NCI-H2081 (cell line): Measurements from ENCODE around the gene CERT1.
"Not testable (repeated sequence)": the region's sequence is repeated elsewhere in the genome, so short reads cannot be mapped to it uniquely, and the experiment has no call there.

Experiments used
- DNase-seq, 2 experiments: peaks; one replicate each; lab custom pipeline; 2025; lab: John Stamatoyannopoulos, UW

Gene CERT1, protein sequence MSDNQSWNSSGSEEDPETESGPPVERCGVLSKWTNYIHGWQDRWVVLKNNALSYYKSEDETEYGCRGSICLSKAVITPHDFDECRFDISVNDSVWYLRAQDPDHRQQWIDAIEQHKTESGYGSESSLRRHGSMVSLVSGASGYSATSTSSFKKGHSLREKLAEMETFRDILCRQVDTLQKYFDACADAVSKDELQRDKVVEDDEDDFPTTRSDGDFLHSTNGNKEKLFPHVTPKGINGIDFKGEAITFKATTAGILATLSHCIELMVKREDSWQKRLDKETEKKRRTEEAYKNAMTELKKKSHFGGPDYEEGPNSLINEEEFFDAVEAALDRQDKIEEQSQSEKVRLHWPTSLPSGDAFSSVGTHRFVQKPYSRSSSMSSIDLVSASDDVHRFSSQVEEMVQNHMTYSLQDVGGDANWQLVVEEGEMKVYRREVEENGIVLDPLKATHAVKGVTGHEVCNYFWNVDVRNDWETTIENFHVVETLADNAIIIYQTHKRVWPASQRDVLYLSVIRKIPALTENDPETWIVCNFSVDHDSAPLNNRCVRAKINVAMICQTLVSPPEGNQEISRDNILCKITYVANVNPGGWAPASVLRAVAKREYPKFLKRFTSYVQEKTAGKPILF

GRCh38 chr5:75511435-75512382, at the start of gene CERT1, which contains the start of gene POLK:
TSS of gene CERT1 (minus strand) at chr5:75511629. CDS start at chr5:75511207, 422 bp downstream.
TSS of gene POLK (plus strand) at chr5:75511891.
- DNase-seq = peak; percentile 95

DNA sequence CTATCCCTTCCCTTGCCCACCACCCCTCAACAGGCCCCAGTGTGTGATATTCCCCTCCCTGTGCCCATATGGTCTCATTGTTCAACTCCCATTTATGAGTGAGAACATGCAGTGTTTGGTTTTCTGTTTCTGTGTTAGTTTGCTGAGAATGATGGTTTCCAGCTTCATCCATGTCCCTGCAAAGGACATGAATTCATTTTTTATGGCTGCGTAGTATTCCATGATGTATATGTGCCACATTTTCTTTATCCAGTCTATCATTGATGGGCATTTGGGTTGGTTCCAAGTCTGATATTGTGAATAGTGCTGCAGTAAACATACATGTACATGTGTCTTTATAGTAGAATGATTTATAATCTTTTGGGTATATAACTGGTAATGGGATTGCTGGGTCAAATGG, 49.2 kb upstream of the CERT1 start:
- DNase-seq = not testable (repeated sequence)

- no peak for DNase-seq
These were observed 47.7 kb upstream of the CERT1 start for GRCh38 chr5:75558981-75559632.

DNA sequence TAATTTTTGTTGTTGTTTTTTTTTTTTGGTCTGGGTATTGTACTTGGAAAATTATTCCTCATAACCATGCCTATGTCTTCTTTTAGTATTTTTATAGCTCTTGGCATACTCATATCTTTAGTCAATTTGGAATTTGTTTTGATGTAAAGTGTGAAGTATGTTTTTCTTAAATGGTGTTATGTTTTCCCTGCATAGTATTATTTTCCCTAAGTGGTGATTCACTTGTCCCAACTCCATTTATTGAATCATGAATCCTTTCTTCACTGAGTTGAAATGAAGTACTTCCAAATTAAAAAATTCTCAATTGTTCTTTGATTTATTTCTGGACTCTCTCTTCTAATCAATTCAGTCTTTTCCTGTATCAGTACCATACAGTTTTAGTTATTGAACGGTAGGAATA, 46.8 kb upstream of the CERT1 start:
- no peak for DNase-seq

DNA sequence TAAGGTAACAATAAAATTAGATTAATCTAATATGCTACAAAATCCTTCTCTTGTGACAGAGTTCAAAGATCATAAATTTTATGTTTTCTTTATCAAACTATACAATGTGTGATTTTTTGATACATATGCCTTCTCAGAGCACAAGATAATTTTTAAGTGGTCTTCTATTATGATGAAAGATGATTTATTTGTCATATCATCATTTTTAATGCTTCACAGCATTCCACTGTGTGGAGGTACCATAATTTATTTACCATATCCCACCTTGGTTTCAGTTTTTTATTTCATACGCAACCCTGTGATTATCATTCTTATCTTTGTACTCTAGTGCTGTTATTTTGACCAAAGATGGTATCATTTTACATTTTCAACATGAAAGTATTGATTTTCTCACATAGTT, 41.9 kb upstream of the CERT1 start:
- DNase-seq = no peak

GRCh38 chr5:75552764-75553163, 41.3 kb upstream of the CERT1 start:
- DNase-seq = no peak

DNA sequence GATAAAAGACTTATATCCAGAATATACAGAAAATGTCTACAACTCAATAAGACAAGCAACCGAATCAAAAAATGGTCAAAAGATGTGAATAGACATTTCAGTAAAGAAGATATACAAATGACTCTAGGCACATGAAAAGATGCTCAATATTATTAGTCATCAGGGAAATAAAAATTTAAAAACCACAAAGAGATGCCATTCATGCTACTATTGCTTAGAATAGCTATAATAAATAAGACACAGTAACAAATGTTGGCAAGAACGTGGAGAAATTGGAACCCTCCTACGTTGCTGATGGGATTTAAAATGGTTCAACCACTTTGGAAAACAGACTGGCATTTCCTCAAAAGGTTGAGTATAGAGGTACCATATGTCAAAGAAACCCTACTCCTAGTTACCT, 40.0 kb upstream of the CERT1 start:
- no peak for DNase-seq

- no peak for DNase-seq
These were observed 39.2 kb upstream of the CERT1 start for GRCh38 chr5:75550597-75550996.

- DNase-seq = no peak
These were observed 36.4 kb upstream of the CERT1 start for GRCh38 chr5:75547812-75548211.

DNA sequence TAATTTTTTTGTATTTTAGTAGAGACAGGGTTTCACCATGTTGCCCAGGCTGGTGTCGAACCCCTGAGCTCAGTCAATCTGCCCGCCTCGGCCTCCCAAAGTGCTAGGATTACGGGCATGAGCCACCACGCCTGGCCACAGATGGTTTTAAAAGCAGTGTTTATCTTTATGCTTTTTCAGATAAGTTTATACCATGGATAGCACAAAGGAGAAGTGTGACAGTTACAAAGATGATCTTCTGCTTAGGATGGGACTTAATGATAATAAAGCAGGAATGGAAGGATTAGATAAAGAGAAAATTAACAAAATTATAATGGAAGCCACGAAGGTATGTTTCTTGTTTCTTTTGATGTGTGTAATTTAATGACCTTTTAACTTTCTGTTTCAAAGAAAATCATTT, 35.4 kb upstream of the CERT1 start:
- DNase-seq = no peak

DNA sequence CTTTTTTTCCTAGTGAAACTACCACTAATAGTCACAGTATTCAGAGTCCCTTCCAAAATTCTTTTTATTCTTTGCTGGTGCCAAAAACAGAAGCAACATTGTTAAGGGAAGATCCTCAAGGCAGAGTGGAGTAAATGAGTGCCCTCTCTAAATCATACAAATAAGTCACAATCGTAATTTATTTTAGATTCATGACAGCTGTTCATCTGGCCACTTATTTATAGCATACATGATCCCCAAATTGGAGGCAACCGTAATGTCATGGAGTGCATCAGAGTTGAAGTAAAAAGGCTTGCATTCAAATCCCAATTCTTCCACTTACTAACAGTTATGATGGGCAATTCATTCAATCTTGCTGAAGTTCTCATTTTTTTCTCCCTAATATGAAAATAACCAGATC, 33.7 kb upstream of the CERT1 start:
- DNase-seq = no peak

GRCh38 chr5:75538211-75538610, 26.8 kb upstream of the CERT1 start:
- DNase-seq = no peak

- DNase-seq = no peak
These were observed 25.4 kb upstream of the CERT1 start for GRCh38 chr5:75536694-75537360.

DNA sequence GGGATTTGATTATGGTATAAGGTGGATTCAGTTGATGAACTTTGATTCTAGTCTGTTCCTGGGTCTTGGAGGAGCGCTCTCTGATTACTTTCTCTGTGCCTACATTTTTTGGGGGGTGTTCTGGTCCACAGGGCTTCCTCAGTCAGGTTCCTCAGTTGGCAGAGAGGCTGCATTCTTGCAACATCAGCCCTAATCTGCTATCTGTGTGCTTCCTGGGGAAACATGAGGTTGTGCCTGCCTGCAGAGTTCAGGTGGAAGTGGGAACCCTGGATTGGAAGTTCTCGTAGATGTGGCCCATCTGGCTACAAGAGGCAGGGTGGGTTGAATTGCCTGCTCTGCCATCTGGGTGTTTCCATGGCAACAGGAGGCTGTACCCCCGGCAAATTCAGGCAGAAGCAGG, 24.7 kb upstream of the CERT1 start:
- no peak for DNase-seq

DNA sequence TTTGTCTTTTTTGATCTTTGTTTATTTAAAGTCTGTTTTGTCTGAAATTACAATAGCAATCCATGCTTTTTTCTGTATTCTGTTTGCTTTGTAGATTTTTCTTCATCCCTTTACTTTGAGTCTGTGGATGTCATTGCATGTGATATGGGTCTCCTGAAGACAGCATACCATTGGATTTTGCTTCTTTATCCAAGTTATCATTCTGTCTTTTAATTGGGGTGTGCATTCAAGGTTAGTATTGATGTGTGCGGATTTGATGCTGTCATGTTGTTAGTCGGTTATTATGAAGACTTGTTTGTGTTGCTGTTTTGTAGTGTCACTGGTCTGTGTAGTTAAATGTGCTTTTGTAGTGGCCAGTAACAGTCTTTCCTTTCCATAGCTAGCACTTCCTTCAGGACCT, 23.3 kb upstream of the CERT1 start:
- no peak for DNase-seq

GRCh38 chr5:75533716-75534115, 22.3 kb upstream of the CERT1 start:
- DNase-seq = not testable (repeated sequence)

DNA sequence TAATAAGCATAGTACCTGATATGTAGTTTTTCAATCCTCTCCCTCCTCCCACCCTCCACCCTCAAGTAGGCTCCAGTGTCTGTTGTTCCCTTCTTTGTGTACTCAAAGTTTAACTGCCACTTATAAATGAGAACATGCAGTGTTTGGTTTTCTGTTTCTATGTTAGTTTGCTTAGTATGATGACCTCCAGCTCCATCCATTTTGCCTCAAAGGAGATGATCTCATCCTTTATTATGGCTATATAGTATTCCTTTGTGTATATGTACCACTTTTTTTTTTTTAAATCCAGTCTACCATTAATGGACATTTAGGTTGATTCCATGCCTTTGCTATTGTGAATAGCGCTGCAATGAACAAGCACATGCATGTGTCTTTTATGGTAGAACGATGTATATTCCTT, 20.8 kb upstream of the CERT1 start:
- DNase-seq = no peak

DNA sequence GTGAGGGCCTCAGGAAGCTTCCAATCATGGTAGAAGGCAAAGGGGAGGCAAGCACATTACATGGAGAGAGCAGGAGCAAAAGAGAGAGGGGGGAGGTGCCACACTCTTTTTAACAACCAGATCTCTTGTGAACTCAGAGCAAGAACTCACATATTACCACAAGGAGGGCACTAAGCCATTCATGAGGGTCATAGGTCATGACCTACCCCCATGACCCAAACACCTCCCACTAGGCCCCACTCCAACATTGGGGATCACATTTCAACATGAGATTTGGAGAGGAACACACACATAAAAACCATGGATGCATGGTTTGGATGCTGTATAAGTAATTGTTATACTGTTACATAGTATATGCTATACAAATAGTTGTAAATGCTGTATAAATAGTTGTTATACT, 17.8 kb upstream of the CERT1 start:
- no peak for DNase-seq

GRCh38 chr5:75526070-75526469, 14.6 kb upstream of the CERT1 start:
- DNase-seq = no peak

GRCh38 chr5:75525344-75525743, 13.9 kb upstream of the CERT1 start:
- no peak for DNase-seq

GRCh38 chr5:75524591-75524990, 13.2 kb upstream of the CERT1 start:
- DNase-seq = no peak
